ENCODE measurements around the gene SHCBP1.

The SHCBP1 gene

DNA sequence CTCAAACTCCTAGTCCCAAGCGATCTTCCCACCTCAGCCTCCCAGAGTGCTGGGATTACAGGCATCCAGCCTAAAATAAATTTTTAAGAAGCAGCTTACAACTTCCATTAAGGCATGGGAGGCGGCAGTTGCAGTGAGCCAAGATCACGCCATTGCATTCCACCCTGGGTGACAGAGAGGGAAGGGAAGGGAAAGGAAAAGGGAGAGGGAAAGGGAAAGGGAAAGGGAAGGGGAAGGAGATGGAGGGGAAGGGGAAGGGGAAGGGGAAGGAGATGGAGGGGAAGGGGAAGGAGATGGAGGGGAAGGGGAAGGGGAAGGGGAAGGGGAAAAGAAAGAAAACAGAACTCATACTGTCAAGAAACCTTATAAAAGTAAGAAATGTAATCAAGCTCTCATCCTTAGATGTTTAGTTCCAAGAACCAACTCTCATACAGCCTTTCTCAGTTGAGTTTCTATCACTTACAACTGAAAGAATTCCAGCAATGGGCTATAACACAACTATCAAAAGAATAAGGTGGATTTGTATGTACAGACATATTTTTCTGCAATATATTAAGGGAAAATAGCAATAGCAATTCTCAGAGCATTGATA is 43.1 kb downstream of the SHCBP1 start:
- no peak for DNase-seq (ENCODE audit: low read depth)
- no peak overlapping the region for H3K4me3 ChIP-seq (ENCODE audit: control insufficient read depth, low read depth, low read length)
- TF ChIP-seq, protein P1, sequence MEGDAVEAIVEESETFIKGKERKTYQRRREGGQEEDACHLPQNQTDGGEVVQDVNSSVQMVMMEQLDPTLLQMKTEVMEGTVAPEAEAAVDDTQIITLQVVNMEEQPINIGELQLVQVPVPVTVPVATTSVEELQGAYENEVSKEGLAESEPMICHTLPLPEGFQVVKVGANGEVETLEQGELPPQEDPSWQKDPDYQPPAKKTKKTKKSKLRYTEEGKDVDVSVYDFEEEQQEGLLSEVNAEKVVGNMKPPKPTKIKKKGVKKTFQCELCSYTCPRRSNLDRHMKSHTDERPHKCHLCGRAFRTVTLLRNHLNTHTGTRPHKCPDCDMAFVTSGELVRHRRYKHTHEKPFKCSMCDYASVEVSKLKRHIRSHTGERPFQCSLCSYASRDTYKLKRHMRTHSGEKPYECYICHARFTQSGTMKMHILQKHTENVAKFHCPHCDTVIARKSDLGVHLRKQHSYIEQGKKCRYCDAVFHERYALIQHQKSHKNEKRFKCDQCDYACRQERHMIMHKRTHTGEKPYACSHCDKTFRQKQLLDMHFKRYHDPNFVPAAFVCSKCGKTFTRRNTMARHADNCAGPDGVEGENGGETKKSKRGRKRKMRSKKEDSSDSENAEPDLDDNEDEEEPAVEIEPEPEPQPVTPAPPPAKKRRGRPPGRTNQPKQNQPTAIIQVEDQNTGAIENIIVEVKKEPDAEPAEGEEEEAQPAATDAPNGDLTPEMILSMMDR (IDR thresholded peaks at IDR 0.05; ENCODE audit: control insufficient read depth, insufficient read depth, low read depth, low read length, missing control alignments): no peak

DNA sequence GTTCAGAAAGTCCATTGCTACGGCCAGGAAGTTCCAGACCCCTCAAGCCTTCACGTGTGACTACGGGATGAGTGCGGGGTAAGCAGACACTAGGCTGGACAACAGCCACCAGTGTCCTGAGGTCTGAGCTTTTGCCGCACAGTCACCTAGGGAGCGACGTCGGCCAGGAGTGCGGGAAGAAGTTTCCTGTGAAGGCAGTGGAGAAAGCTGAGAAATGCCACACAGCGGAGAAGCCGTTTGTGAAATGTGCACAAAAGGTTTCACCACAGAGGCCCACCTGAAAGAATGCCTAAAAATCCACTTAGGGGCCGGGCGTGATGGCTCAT is 47.4 kb downstream of the SHCBP1 start:
- H3K4me3 ChIP-seq (ENCODE audit: control insufficient read depth, low read depth, low read length): no peak overlapping the region
- DNase-seq (ENCODE audit: low read depth): no peak
- TF ChIP-seq, protein P1 (IDR thresholded peaks at IDR 0.05; ENCODE audit: control insufficient read depth, insufficient read depth, low read depth, low read length, missing control alignments): no peak

DNA sequence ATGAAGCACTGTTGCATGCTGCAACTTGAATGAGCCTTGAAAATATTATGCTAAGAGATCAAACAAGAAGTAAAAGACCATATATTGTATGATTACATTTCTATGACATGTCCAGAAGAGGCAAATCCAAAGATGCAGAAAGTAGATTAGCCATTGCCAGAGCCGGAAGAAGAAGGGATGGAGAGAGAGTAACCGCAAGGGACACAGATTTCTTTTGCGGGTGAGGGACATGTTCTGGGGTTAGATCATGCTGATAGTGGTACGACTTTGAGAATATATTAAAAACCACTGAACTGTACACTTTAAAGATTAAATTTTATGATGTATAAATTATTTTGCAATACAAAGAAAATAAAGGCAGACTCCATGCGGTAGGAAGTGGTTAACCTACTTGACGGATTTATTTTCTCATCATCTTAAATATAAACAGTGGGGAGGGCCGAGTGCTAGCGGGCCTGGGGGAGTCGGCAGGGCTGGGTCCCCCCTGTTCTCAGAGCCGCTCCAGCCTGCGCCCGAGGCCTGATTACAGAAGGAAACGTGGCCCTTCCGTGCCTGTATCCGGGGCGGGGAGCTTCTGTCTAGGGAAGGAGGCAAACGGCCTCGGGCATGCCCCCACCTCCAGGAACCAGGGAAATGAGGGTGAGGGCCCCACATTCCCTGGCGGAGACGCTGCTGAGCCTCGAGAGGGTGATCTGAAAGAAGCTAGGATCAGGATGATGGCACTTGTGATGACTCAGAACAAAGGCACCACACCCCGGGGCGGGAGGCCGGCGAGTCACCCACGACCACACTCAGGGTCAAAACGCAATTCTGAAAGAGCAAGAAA is 48.0 kb downstream of the SHCBP1 start:
- TF ChIP-seq, protein P1 (IDR thresholded peaks at IDR 0.05; ENCODE audit: control insufficient read depth, insufficient read depth, low read depth, low read length, missing control alignments): no peak
- DNase-seq (ENCODE audit: low read depth): no peak
- H3K4me3 ChIP-seq (ENCODE audit: control insufficient read depth, low read depth, low read length): no peak overlapping the region

DNA sequence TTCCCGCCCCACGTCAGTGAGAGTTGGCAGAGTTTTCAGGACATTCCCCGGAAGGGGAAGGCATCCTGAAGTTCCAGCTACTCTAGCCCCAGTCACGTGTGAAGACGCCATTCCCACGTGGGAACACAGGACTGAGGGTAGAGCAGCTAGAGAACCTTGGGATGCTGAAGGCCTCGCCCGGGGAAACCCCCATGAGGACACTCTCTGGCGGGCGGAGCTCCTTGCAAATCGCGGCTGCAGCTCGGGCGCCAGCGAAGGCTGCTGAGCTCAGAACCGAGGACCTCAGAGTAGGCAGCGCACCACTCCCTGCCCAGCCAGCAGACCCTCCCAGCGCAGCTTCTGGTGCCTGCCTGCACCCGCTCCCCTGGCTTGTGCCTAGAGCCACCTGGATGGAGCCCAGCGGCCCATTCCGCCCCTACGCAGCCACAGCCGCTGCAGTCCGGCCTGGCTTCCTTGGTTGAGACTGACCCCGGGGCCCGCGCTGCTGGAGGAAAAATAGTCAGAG is 51.9 kb downstream of the SHCBP1 start:
- TF ChIP-seq, protein P1 (IDR thresholded peaks at IDR 0.05; ENCODE audit: control insufficient read depth, insufficient read depth, low read depth, low read length, missing control alignments): no peak

DNA sequence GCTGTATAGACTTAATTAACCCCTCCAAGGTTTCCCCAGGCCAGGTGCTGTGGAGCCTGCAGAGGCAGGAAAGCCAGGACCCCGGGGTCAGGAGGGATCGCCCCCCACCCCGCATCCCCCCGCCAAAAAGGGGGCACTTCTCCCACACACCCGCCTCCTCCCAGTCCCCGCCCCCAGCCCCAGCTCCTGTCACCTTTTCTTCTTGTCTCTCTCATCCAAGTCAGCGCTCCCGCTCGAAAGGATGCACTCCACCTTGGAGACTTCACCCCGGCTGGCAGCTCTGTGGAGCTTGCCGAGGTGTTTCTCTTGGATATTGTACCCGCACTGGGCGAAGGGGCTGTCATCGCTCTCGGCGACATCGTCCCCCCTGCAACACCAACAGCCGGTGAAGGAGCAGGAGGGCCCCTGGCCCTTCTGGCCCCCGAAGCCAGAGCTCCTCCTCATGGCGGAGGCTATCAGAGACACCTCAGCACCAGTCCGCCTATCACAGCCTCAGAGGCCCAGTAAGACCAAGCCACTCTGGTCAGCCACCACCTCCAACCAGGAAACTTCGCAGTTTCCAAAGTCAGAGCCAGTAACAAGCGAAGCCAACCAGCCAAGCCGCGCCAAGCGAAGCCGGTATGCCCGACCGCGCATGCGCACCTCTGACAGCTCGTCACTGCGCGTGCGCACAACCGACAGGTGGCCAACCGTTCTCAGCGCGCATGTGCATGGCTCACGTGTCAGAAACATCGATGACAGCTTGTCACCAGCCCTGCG is 52.5 kb downstream of the SHCBP1 start:
- no peak overlapping the region for H3K4me3 ChIP-seq (ENCODE audit: control insufficient read depth, low read depth, low read length)

More for the DNA sequence above, 51.9 kb downstream of the SHCBP1 start:
- no peak for DNase-seq (ENCODE audit: low read depth)
- no peak overlapping the region for H3K4me3 ChIP-seq (ENCODE audit: control insufficient read depth, low read depth, low read length)

DNA sequence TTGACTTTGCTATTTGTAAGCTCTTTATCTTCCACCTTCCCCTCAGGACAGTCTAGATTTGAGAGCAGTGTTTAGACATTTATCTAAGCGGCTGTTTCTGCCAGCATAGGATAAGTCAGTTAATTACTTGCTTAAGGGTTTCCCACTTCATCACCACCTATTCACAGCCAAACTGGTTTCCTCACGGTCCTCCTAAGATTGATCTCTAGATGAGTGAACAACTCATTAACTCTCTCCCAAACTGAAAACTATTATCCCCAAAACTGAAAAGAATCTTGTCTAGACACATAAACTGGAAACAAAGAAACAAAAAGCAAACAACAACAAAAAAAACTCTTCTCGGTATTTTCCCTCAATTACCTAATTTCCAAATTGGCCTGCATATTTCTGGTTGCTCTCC is 58.2 kb downstream of the SHCBP1 start:
- no peak for DNase-seq (ENCODE audit: low read depth)
- TF ChIP-seq, protein P1 (IDR thresholded peaks at IDR 0.05; ENCODE audit: control insufficient read depth, insufficient read depth, low read depth, low read length, missing control alignments): no peak
- no peak overlapping the region for H3K4me3 ChIP-seq (ENCODE audit: control insufficient read depth, low read depth, low read length)

More for the DNA sequence above, 52.5 kb downstream of the SHCBP1 start:
- no peak for DNase-seq (ENCODE audit: low read depth)
- TF ChIP-seq, protein P1 (IDR thresholded peaks at IDR 0.05; ENCODE audit: control insufficient read depth, insufficient read depth, low read depth, low read length, missing control alignments): no peak
